Endodermal cell (in vitro differentiated cells): ENCODE results near the gene ARHGAP40. TPM values are rescaled to one million over a fixed set of nuclear protein-coding genes. Genes with fewer than 3 reads are reported as not detected.

ENCODE experiments used
- DNase-seq: peaks from one replicate; pipeline ENCODE4 v3.0.0-alpha.2; 2017
- H3K27ac ChIP-seq: 2 replicates; pipeline ENCODE4 v1.5.1; 2013; ENCODE audit warnings: mild to moderate bottlenecking, low read depth, low read length, moderate library complexity
- H3K27me3 ChIP-seq: 2 replicates; pipeline ENCODE4 v1.6.1; 2013; ENCODE audit warnings: mild to moderate bottlenecking, low read length, moderate library complexity; ENCODE audit not compliant: insufficient read depth, control insufficient read depth, poor library complexity, severe bottlenecking
- H3K36me3 ChIP-seq: 2 replicates; pipeline ENCODE4 v1.7.0; 2013; ENCODE audit warnings: mild to moderate bottlenecking, low read length, moderate library complexity; ENCODE audit not compliant: control insufficient read depth, insufficient read depth
- H3K4me1 ChIP-seq: one replicate; pipeline ENCODE4 v1.7.0; 2013; ENCODE audit warnings: low read length; ENCODE audit not compliant: control insufficient read depth, insufficient read depth
- H3K4me3 ChIP-seq: 2 replicates; pipeline ENCODE4 v1.5.1; 2013; ENCODE audit warnings: mild to moderate bottlenecking, low read length, moderate library complexity
- H3K9ac ChIP-seq: 2 replicates; pipeline ENCODE4 v1.6.1; 2013; ENCODE audit warnings: mild to moderate bottlenecking, low read length, moderate library complexity; ENCODE audit not compliant: poor library complexity, severe bottlenecking; ENCODE audit errors: extremely low read depth
- H3K9me3 ChIP-seq: 2 replicates; pipeline ENCODE4 v1.6.1; 2013; ENCODE audit warnings: mild to moderate bottlenecking, low read length, moderate library complexity; ENCODE audit not compliant: control insufficient read depth
- H3K27ac Mint-ChIP-seq: 2 replicates; pipeline ENCODE4 v1.8.0; 2020; ENCODE audit warnings: mixed read lengths
- H3K27me3 Mint-ChIP-seq: 2 replicates; pipeline ENCODE4 v1.8.0; 2021; ENCODE audit warnings: mild to moderate bottlenecking, mixed read lengths; ENCODE audit not compliant: insufficient read depth
- H3K36me3 Mint-ChIP-seq: 2 replicates; pipeline ENCODE4 v1.8.0; 2020; ENCODE audit warnings: low read depth, mixed read lengths
- H3K4me1 Mint-ChIP-seq: 2 replicates; pipeline ENCODE4 v1.8.0; 2020; ENCODE audit warnings: mixed read lengths
- H3K4me3 Mint-ChIP-seq: 2 replicates; pipeline ENCODE4 v1.8.0; 2020; ENCODE audit warnings: mild to moderate bottlenecking, moderate library complexity, mixed read lengths
- H3K9me3 Mint-ChIP-seq: 2 replicates; pipeline ENCODE4 v1.8.0; 2020; ENCODE audit warnings: mild to moderate bottlenecking, mixed read lengths
- CTCF ChIP-seq: fragments of 200-600 bp; sonication (generic); conservative IDR thresholded peaks from 2 replicates; pipeline ENCODE4 v1.5.0; 2021; ENCODE audit warnings: antibody characterized with exemption, mild to moderate bottlenecking
- WGBS, 2 experiments: methylation state at CpG; one replicate each; pipeline versions ENCODE4 v1.1.5 to v1.1.7; 2013; ENCODE audit warnings: missing lambda C conversion rate in 2 of 2, mixed read lengths in 1 of 2; ENCODE audit not compliant: insufficient coverage in 1 of 2, insufficient read length in 1 of 2; 5-methylcytosine and 5-hydroxymethylcytosine counted together
- total RNA-seq, 2 donors: library from RNA; stranded (reverse); fragmentation: NEBNext Ultra II Directional in 1 of 2; extraction: Animal tissue kit (Norgen Biotek cat#: 25700) in 1 of 2; gene quantifications; 2 replicates in 1 of 2; 3 replicates in 1 of 2; pipeline ENCODE4 v1.2.1, GENCODE V29; 2021

Gene ARHGAP40
- total RNA-seq, 2 donors from 2014 or later = 5.5 to 18.5 TPM

- Mint-ChIP-seq H3K4me1 (peaks cover under 1% of the 10 kb centered on the region), H3K4me3 (no peak overlapping the region), H3K9me3 (peaks cover 8% of the 10 kb centered on the region), H3K36me3 (no peaks in the 10 kb centered on the region), H3K27ac (no peak overlapping the region), H3K27me3 (peaks cover 53% of the 10 kb centered on the region)
- Histone ChIP-seq H3K4me3 (no peak overlapping the region), H3K9me3 (peaks cover 6% of the 10 kb centered on the region), H3K27me3 (no peaks in the 10 kb centered on the region), H3K4me1 (no peaks in the 10 kb centered on the region), H3K9ac (no peak overlapping the region), H3K36me3 (no peaks in the 10 kb centered on the region), H3K27ac (no peak overlapping the region)
- 93 to 100% methylated on average over 1 of the region's 1 CpG for WGBS, 2 experiments
- no peak for TF ChIP-seq CTCF
- DNase-seq = no peak
Observed at GRCh38 chr20:38660429-38660828, 58.8 kb downstream of the ARHGAP40 start.

GRCh38 chr20:38663660-38664059 lies 62.1 kb downstream of the ARHGAP40 start:
- 93 to 94% methylated on average over 2 to 3 of the region's 3 CpGs for WGBS, 2 experiments
- Mint-ChIP-seq H3K27ac (no peak overlapping the region), H3K36me3 (no peaks in the 10 kb centered on the region)

GRCh38 chr20:38664284-38664683 lies 62.7 kb downstream of the ARHGAP40 start:
- Histone ChIP-seq H3K27ac (no peak overlapping the region), H3K9me3 (peaks cover 6% of the 10 kb centered on the region), H3K4me1 (peaks cover 3% of the 10 kb centered on the region), H3K9ac (no peak overlapping the region), H3K4me3 (no peak overlapping the region), H3K36me3 (no peaks in the 10 kb centered on the region), H3K27me3 (peaks cover 4% of the 10 kb centered on the region)
- WGBS, 2 experiments = 86 to 89% methylated on average over 1 to 2 of the region's 2 CpGs
- no peak for DNase-seq
- TF ChIP-seq CTCF = no peak
- Mint-ChIP-seq H3K4me1 (peaks cover 9% of the 10 kb centered on the region), H3K36me3 (no peaks in the 10 kb centered on the region), H3K27ac (no peak overlapping the region), H3K4me3 (no peak overlapping the region), H3K9me3 (peaks cover 8% of the 10 kb centered on the region), H3K27me3 (peaks cover 52% of the 10 kb centered on the region)

More at GRCh38 chr20:38663660-38664059, 62.1 kb downstream of the ARHGAP40 start:
- Histone ChIP-seq H3K4me3 (no peak overlapping the region), H3K9me3 (peaks cover 6% of the 10 kb centered on the region), H3K4me1 (peaks cover 3% of the 10 kb centered on the region), H3K27me3 (no peaks in the 10 kb centered on the region), H3K9ac (no peak overlapping the region), H3K27ac (no peak overlapping the region), H3K36me3 (no peaks in the 10 kb centered on the region)
- no peak overlapping the region for H3K4me3 Mint-ChIP-seq
- H3K9me3 Mint-ChIP-seq = peaks cover 8% of the 10 kb centered on the region
- H3K4me1 Mint-ChIP-seq = peaks cover 9% of the 10 kb centered on the region
- no peak for DNase-seq
- TF ChIP-seq CTCF = no peak
- peaks cover 48% of the 10 kb centered on the region for H3K27me3 Mint-ChIP-seq
